SK-N-SH (cell line): ENCODE data around the gene OBSCN. TPM values are rescaled to one million over a fixed set of nuclear protein-coding genes. Genes with fewer than 3 reads are reported as not detected.

Experiments used
- CTCF ChIA-PET: fragments of 300-600, 350-600 bp; formaldehyde crosslinking; extraction: SDS; loops from one replicate; lab custom pipeline; 2021; lab: Yijun Ruan, JAX
- POLR2A ChIA-PET: fragments of 350-600 bp; sonication (Branson Sonifier 250); formaldehyde crosslinking; extraction: SDS; loops from one replicate; lab custom pipeline; 2020; ENCODE audit warnings: antibody characterized with exemption, inconsistent platforms; lab: Yijun Ruan, JAX
- DNase-seq: peaks from one replicate; pipeline ENCODE4 v3.0.0; 2012
- H2AFZ ChIP-seq: fragments of 200-600 bp; sonication (generic); 2 replicates; pipeline ENCODE4 v1.8.1; 2016; ENCODE audit warnings: antibody characterized with exemption, mild to moderate bottlenecking, low read depth
- H3F3A ChIP-seq: fragments of 200-600 bp; sonication (generic); replicated peaks from 2 replicates; pipeline ENCODE3; 2016; ENCODE audit warnings: antibody characterized with exemption, mild to moderate bottlenecking; ENCODE audit not compliant: insufficient read depth
- H3K27ac ChIP-seq, 2 experiments: fragments of 200-500 bp in 1 of 2; fragments of 200-600 bp in 1 of 2; sonication (Bioruptor generic) in 1 of 2; sonication (generic), shearing (Covaris generic) in 1 of 2; 2 replicates each; pipeline versions ENCODE4 v1.5.1 to v1.6.1; 2014 to 2016; ENCODE audit warnings: low read depth in 2 of 2, inconsistent platforms in 1 of 2, low read length in 1 of 2, mild to moderate bottlenecking in 1 of 2, mixed read lengths in 1 of 2
- H3K27me3 ChIP-seq: fragments of 200-600 bp; sonication (generic), shearing (Covaris generic); 2 replicates; pipeline ENCODE4 v1.6.1; 2016; ENCODE audit warnings: mixed run types; ENCODE audit not compliant: insufficient read depth
- H3K36me3 ChIP-seq, 2 experiments: fragments of 200-500 bp in 1 of 2; fragments of 200-600 bp in 1 of 2; sonication (Bioruptor generic) in 1 of 2; sonication (generic) in 1 of 2; replicated peaks in 1 of 2; 2 replicates each; pipeline versions ENCODE3 to v1.5.1; 2014 to 2016; ENCODE audit warnings: low read length in 1 of 2, mild to moderate bottlenecking in 1 of 2; ENCODE audit not compliant: insufficient read depth in 2 of 2, control insufficient read depth in 1 of 2
- H3K4me1 ChIP-seq, 2 experiments: fragments of 200-500 bp in 1 of 2; fragments of 200-600 bp in 1 of 2; sonication (Bioruptor generic) in 1 of 2; sonication (generic), shearing (Covaris generic) in 1 of 2; 2 replicates each; pipeline versions ENCODE4 v1.5.1 to v1.6.1; 2014 to 2016; ENCODE audit warnings: low read depth in 1 of 2, low read length in 1 of 2, mixed run types in 1 of 2; ENCODE audit not compliant: insufficient read depth in 2 of 2, control insufficient read depth in 1 of 2
- H3K4me2 ChIP-seq: fragments of 200-600 bp; sonication (generic), shearing (Covaris generic); 2 replicates; pipeline ENCODE4 v1.6.1; 2017; ENCODE audit warnings: mixed run types
- H3K4me3 ChIP-seq, 2 experiments: fragments of 200-500 bp in 1 of 2; fragments of 200-600 bp in 1 of 2; sonication (Bioruptor generic) in 1 of 2; sonication (generic), shearing (Covaris generic) in 1 of 2; 2 replicates each; pipeline versions ENCODE4 v1.5.1 to v1.8.1; 2014 to 2016; ENCODE audit warnings: low read depth in 2 of 2, inconsistent platforms in 1 of 2, low read length in 1 of 2, mild to moderate bottlenecking in 1 of 2, mixed read lengths in 1 of 2, moderate library complexity in 1 of 2
- H3K79me2 ChIP-seq: fragments of 200-600 bp; sonication (generic); 2 replicates; pipeline ENCODE4 v1.8.1; 2017; ENCODE audit warnings: mild to moderate bottlenecking; ENCODE audit not compliant: insufficient read depth
- H3K9ac ChIP-seq: fragments of 200-600 bp; sonication (generic); 2 replicates; pipeline ENCODE4 v1.6.1; 2017; ENCODE audit warnings: mixed run types
- H3K9me2 ChIP-seq: fragments of 200-600 bp; sonication (generic); 2 replicates; pipeline ENCODE4 v1.6.1; 2017; ENCODE audit warnings: mixed run types
- H3K9me3 ChIP-seq: fragments of 200-600 bp; sonication (generic); 2 replicates; pipeline ENCODE4 v1.6.1; 2017; ENCODE audit warnings: mixed run types, mild to moderate bottlenecking, moderate library complexity
- H4K20me1 ChIP-seq: fragments of 200-600 bp; sonication (generic); 2 replicates; pipeline ENCODE4 v1.6.1; 2017; ENCODE audit warnings: mild to moderate bottlenecking, mixed run types; ENCODE audit not compliant: insufficient read depth
- ELF1 ChIP-seq: IDR thresholded peaks from 2 replicates; pipeline ENCODE4 v1.4.0; 2012
- EP300 ChIP-seq, 2 experiments: IDR thresholded peaks; 2 replicates each; pipeline versions ENCODE4 v1.4.0 to v1.6.1; 2012; ENCODE audit warnings: borderline replicate concordance in 1 of 2, low read depth in 1 of 2, low read length in 1 of 2
- FOSL2 ChIP-seq: IDR thresholded peaks from 2 replicates; pipeline ENCODE4 v1.4.0; 2012; ENCODE audit warnings: low read depth, mild to moderate bottlenecking, moderate library complexity, borderline replicate concordance
- GABPA ChIP-seq: IDR thresholded peaks from 2 replicates; pipeline ENCODE4 v1.4.0; 2012; ENCODE audit warnings: low read depth, mild to moderate bottlenecking
- JUND ChIP-seq: IDR thresholded peaks from 2 replicates; pipeline ENCODE4 v1.4.0; 2012
- NFIC ChIP-seq: IDR thresholded peaks from 2 replicates; pipeline ENCODE4 v1.4.0; 2012; ENCODE audit warnings: borderline replicate concordance
- PBX3 ChIP-seq: IDR thresholded peaks from 2 replicates; pipeline ENCODE4; 2012
- RAD21 ChIP-seq: IDR thresholded peaks from 2 replicates; pipeline ENCODE4 v1.6.1; 2012; ENCODE audit warnings: mild to moderate bottlenecking, low read length
- SIN3A ChIP-seq: IDR thresholded peaks from 2 replicates; pipeline ENCODE4 v1.6.1; 2012; ENCODE audit warnings: low read depth, mild to moderate bottlenecking, low read length, moderate library complexity, borderline replicate concordance
- WGBS: methylation state at CpG from one replicate; pipeline ENCODE4 v1.1.6; 2017; ENCODE audit warnings: low lambda C conversion rate; 5-methylcytosine and 5-hydroxymethylcytosine counted together
- polyA plus RNA-seq, 3 experiments: library from polyadenylated mRNA; depleted of rRNA; stranded (reverse); fragments of >200 nt; gene quantifications; 2 replicates each; pipeline ENCODE4 v1.2.3, GENCODE V29; 2012

The OBSCN gene
- polyA plus RNA-seq, 1 of the 3 experiments (the other 2 are of a cell fraction) = 4.0 TPM

GRCh38 chr1:228358764-228359612 lies 151.1 kb downstream of the OBSCN start (continued):
- TF ChIP-seq SIN3A = no peak
- no peak for TF ChIP-seq JUND
- TF ChIP-seq FOSL2 = no peak
- no peak for TF ChIP-seq ELF1
- no peak for TF ChIP-seq NFIC

- TF ChIP-seq GABPA (no peak), PBX3 (no peak), EP300 (IDR thresholded peaks at IDR 0.05; ENCODE audit: borderline replicate concordance in 1 of 2, low read depth in 1 of 2, low read length in 1 of 2) (no peak)
- ChIA-PET POLR2A (no interaction called here), CTCF (interaction anchor here (0.5 to 1.6 kb wide), 2 partner anchors 18 to 100 kb away, joined by 3 to 4 read pairs; no protein-coding TSS in a partner anchor)
- WGBS = 76% methylated on average over 34 of the region's 45 CpGs
- Histone ChIP-seq H3K79me2 (no peaks in the 10 kb centered on the region), H3K4me3 (no peak overlapping the region), H2AFZ (no peak overlapping the region), H3F3A (no peaks in the 10 kb centered on the region), H3K4me2 (no peak overlapping the region), H3K9ac (no peak overlapping the region), H3K9me2 (no peaks in the 10 kb centered on the region), H3K36me3 (no peaks in the 10 kb centered on the region), H3K27ac (no peak overlapping the region), H3K27me3 (no peaks in the 10 kb centered on the region), H4K20me1 (no peaks in the 10 kb centered on the region), H3K9me3 (no peaks in the 10 kb centered on the region), H3K4me1 (peaks cover 0 to 3% of the 10 kb centered on the region in 2 experiments; a peak in 1 of 4 replicates)
- no peak for DNase-seq
Observed at GRCh38 chr1:228359613-228360532, 152.0 kb downstream of the OBSCN start.

GRCh38 chr1:228360533-228361313 lies 152.9 kb downstream of the OBSCN start:
- DNase-seq = no peak

More at GRCh38 chr1:228360533-228361313, 152.9 kb downstream of the OBSCN start:
- Histone ChIP-seq H3K9me2 (no peaks in the 10 kb centered on the region), H3K4me3 (no peak overlapping the region), H3K79me2 (no peaks in the 10 kb centered on the region), H3K4me1 (peaks cover 0 to 3% of the 10 kb centered on the region in 2 experiments; a peak in 1 of 4 replicates), H4K20me1 (no peaks in the 10 kb centered on the region), H3K9ac (no peak overlapping the region), H3F3A (no peaks in the 10 kb centered on the region), H3K27me3 (no peaks in the 10 kb centered on the region), H2AFZ (no peak overlapping the region), H3K9me3 (no peaks in the 10 kb centered on the region), H3K4me2 (no peak overlapping the region), H3K27ac (no peak overlapping the region), H3K36me3 (no peaks in the 10 kb centered on the region)
- CTCF ChIA-PET = no interaction called here
- WGBS = 82% methylated on average over 11 of the region's 19 CpGs
- POLR2A ChIA-PET = no interaction called here
- TF ChIP-seq ELF1 (no peak), RAD21 (no peak)
